DND-41 (cell line): ENCODE data around the gene DHX29.

Experiments used
- ATAC-seq: fragments of 200-7000 bp; cut with Tn5 transposase; 3 replicates; pipeline ENCODE4 v1.9.1; 2021; ENCODE audit warnings: low read depth; ENCODE audit not compliant: insufficient read depth
- DNase-seq: peaks from one replicate; pipeline ENCODE4 v3.0.0-alpha.2; 2020
- H2AFZ ChIP-seq: 2 replicates; pipeline ENCODE4 v1.6.0; 2012; ENCODE audit warnings: low read depth, low read length
- H3K27ac ChIP-seq: 2 replicates; pipeline ENCODE4 v1.5.1; 2012; ENCODE audit warnings: low read length, inconsistent platforms
- H3K27me3 ChIP-seq: fragments of 200-600 bp; sonication (generic); 2 replicates; pipeline ENCODE4 v1.6.0; 2012; ENCODE audit warnings: low read length, mild to moderate bottlenecking, inconsistent platforms; ENCODE audit not compliant: insufficient read depth, poor library complexity
- H3K36me3 ChIP-seq: 2 replicates; pipeline ENCODE4 v1.5.1; 2012; ENCODE audit warnings: low read length, inconsistent platforms; ENCODE audit not compliant: insufficient read depth
- H3K4me1 ChIP-seq: 2 replicates; pipeline ENCODE4 v1.5.1; 2012; ENCODE audit warnings: mild to moderate bottlenecking, low read length; ENCODE audit not compliant: insufficient read depth
- H3K4me2 ChIP-seq: 2 replicates; pipeline ENCODE4 v1.6.0; 2012; ENCODE audit warnings: mild to moderate bottlenecking, moderate library complexity, low read length, inconsistent platforms; ENCODE audit not compliant: insufficient read depth
- H3K4me3 ChIP-seq, 2 experiments: fragments of 200-600 bp in 1 of 2; shearing (Covaris generic) in 1 of 2; 2 replicates each; pipeline ENCODE4 v1.5.1; 2012 to 2016; ENCODE audit warnings: inconsistent platforms in 2 of 2, low read length in 2 of 2, mild to moderate bottlenecking in 2 of 2, low read depth in 1 of 2, moderate library complexity in 1 of 2
- H3K79me2 ChIP-seq: 2 replicates; pipeline ENCODE4 v1.6.0; 2012; ENCODE audit warnings: low read length, inconsistent platforms; ENCODE audit not compliant: insufficient read depth
- H3K9ac ChIP-seq: 2 replicates; pipeline ENCODE4 v1.6.0; 2012; ENCODE audit warnings: low read depth, mild to moderate bottlenecking, inconsistent platforms, low read length, moderate library complexity
- H3K9me3 ChIP-seq: 2 replicates; pipeline ENCODE4 v1.5.1; 2012; ENCODE audit warnings: low read length, moderate library complexity, mild to moderate bottlenecking, inconsistent platforms; ENCODE audit not compliant: insufficient read depth, severe bottlenecking
- H4K20me1 ChIP-seq: 2 replicates; pipeline ENCODE4 v1.6.0; 2012; ENCODE audit warnings: low read length; ENCODE audit not compliant: insufficient read depth
- CTCF ChIP-seq: IDR thresholded peaks from 2 replicates; pipeline ENCODE4 v1.5.1; 2012; ENCODE audit warnings: borderline replicate concordance, low read length, moderate library complexity, mild to moderate bottlenecking; ENCODE audit not compliant: poor library complexity, severe bottlenecking; ENCODE audit errors: extremely low read depth
- EZH2 ChIP-seq: IDR thresholded peaks from 3 replicates; pipeline ENCODE4 v1.6.1; 2012; ENCODE audit warnings: borderline replicate concordance, low read depth, mild to moderate bottlenecking, moderate library complexity, low read length, inconsistent platforms; ENCODE audit not compliant: severe bottlenecking

DHX29 gene

GRCh38 chr5:55219770-55220169 is 87.7 kb downstream of the DHX29 start:
- TF ChIP-seq CTCF (no peak), EZH2 (no peak)
- H3K4me2 ChIP-seq = no peak overlapping the region

GRCh38 chr5:55218967-55219366 is 88.5 kb downstream of the DHX29 start:
- Histone ChIP-seq H2AFZ (no peak overlapping the region), H4K20me1 (no peaks in the 10 kb centered on the region), H3K4me3 (no peak overlapping the region), H3K27ac (no peak overlapping the region), H3K4me1 (no peaks in the 10 kb centered on the region), H3K36me3 (no peaks in the 10 kb centered on the region), H3K9ac (no peak overlapping the region), H3K4me2 (no peak overlapping the region), H3K27me3 (no peaks in the 10 kb centered on the region), H3K9me3 (no peaks in the 10 kb centered on the region), H3K79me2 (no peaks in the 10 kb centered on the region)
- DNase-seq (no peak), ATAC-seq (no peak)
- no peak for TF ChIP-seq CTCF
- TF ChIP-seq EZH2 = no peak

More at GRCh38 chr5:55219770-55220169, 87.7 kb downstream of the DHX29 start:
- Histone ChIP-seq H3K79me2 (no peaks in the 10 kb centered on the region), H3K36me3 (no peaks in the 10 kb centered on the region), H3K9me3 (no peaks in the 10 kb centered on the region), H4K20me1 (no peaks in the 10 kb centered on the region), H3K27ac (no peak overlapping the region), H3K9ac (no peak overlapping the region), H3K27me3 (no peaks in the 10 kb centered on the region), H3K4me3 (no peak overlapping the region), H3K4me1 (no peaks in the 10 kb centered on the region), H2AFZ (no peak overlapping the region)
- ATAC-seq (no peak), DNase-seq (no peak)

GRCh38 chr5:55211184-55211874 is 96.2 kb downstream of the DHX29 start:
- Histone ChIP-seq H3K9me3 (no peaks in the 10 kb centered on the region), H3K4me1 (no peaks in the 10 kb centered on the region), H3K79me2 (no peaks in the 10 kb centered on the region), H3K9ac (no peak overlapping the region), H4K20me1 (no peaks in the 10 kb centered on the region), H3K36me3 (no peaks in the 10 kb centered on the region), H3K27ac (no peak overlapping the region), H2AFZ (no peak overlapping the region), H3K4me2 (no peak overlapping the region), H3K27me3 (no peaks in the 10 kb centered on the region), H3K4me3 (no peak overlapping the region)
- ATAC-seq (no peak), DNase-seq (no peak)
- TF ChIP-seq EZH2 (no peak), CTCF (no peak)
